C4-2B (cell line): ENCODE results near the gene CELSR1.

Experiments used
- H3K27ac ChIP-seq: fragments of 450-650 bp; 2 replicates; pipeline ENCODE4 v1.5.1; 2017
- ZFX ChIP-seq: fragments of 450-650 bp; IDR thresholded peaks from 2 replicates; pipeline ENCODE4 v1.6.1; 2017
- TF ChIP-seq, protein P1 (sequence below): fragments of 450-650 bp; conservative IDR thresholded peaks from 2 replicates; pipeline ENCODE4 v1.5.1; 2017; ENCODE audit warnings: mild to moderate bottlenecking

CELSR1 gene

DNA sequence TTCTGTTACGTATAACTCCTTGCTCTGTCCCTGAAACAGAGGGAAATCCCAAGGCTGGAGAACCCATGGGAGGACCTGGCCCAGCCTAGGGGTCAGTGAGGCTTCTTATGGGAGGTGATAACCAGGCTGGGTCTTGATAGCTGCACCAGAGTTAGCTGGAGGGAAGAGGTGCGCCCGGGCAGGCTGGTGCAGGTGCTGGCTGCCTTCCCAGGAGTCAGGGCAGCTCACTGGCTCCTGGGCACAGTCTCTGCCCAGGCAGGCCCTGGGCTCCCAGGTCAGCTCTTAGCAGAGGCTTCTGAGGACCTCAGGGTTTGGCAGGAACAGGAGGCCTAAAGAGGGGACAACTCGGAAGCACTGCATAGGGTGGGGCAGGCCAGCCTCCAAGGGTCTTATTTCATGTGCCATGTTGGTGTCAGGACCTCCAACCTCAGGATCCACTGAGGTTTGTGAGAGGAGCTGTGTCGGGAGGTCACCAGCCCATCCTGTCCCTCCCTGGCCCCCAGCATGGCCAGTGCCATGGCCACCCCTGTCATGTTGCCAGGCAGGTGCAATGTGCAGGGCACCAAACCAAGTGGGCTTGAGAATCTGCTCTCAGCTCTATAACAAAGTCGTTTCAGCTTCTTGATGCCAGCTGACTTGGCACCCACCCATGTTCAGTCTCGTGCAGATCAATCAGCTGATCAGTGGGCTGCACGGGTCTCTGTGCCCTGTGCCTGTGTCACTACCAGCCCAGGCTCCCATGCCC lies 20.5 kb upstream of the CELSR1 start:
- no peak for TF ChIP-seq ZFX
- TF ChIP-seq, protein P1, sequence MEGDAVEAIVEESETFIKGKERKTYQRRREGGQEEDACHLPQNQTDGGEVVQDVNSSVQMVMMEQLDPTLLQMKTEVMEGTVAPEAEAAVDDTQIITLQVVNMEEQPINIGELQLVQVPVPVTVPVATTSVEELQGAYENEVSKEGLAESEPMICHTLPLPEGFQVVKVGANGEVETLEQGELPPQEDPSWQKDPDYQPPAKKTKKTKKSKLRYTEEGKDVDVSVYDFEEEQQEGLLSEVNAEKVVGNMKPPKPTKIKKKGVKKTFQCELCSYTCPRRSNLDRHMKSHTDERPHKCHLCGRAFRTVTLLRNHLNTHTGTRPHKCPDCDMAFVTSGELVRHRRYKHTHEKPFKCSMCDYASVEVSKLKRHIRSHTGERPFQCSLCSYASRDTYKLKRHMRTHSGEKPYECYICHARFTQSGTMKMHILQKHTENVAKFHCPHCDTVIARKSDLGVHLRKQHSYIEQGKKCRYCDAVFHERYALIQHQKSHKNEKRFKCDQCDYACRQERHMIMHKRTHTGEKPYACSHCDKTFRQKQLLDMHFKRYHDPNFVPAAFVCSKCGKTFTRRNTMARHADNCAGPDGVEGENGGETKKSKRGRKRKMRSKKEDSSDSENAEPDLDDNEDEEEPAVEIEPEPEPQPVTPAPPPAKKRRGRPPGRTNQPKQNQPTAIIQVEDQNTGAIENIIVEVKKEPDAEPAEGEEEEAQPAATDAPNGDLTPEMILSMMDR, result no peak
- H3K27ac ChIP-seq, result no peak overlapping the region

- TF ChIP-seq, protein P1, result no peak
- TF ChIP-seq ZFX, result no peak
- no peak overlapping the region for H3K27ac ChIP-seq
These were observed 19.4 kb upstream of the CELSR1 start for GRCh38 chr22:46556775-46557174.

DNA sequence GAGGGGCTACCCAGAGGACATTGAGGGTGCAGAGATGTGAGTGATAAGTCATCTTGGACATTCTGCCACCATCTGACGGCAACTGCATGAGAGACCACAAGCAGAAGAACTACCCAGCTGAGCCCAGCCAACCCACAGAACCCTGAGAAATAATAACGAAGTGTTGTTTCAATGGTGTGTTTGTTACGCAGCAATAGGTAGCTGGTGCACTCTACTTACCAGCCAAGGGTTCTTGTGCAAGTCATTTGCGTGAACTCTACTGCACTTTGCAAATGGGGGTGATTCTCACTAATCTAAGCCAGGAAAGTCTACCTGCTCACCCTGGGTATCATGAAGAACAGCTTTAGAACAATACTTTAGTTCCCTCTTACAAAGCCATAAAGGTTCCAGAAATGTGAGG lies 15.8 kb upstream of the CELSR1 start:
- H3K27ac ChIP-seq, result no peak overlapping the region
- TF ChIP-seq, protein P1, result no peak
- TF ChIP-seq ZFX, result no peak

DNA sequence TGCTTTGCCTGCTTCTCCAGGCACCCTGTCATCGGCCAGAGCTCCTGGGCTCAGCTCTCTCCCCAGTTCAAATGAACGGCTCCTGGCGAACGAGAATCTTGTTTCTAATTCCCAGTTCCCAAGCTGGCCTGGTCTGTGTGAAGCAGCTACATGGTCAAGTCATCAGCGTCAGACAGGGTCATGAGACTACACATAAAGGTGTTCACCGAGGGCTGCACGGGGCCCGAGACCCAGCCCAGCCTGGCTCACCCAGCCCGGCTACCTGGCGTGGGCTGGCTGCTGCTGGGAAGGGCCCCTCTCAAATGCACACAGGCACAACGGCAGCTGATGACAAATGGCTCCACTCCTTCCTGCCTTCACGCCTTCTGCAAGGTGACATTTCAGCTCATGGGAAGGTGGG lies 14.6 kb upstream of the CELSR1 start:
- no peak for TF ChIP-seq ZFX
- TF ChIP-seq, protein P1, result no peak
- H3K27ac ChIP-seq, result no peak overlapping the region

- H3K27ac ChIP-seq, result no peak overlapping the region
- TF ChIP-seq ZFX, result no peak
- TF ChIP-seq, protein P1, result no peak
These were observed 13.9 kb upstream of the CELSR1 start for GRCh38 chr22:46551321-46551720.

GRCh38 chr22:46549971-46550641 lies 12.7 kb upstream of the CELSR1 start:
- no peak overlapping the region for H3K27ac ChIP-seq
- TF ChIP-seq, protein P1, result no peak
- no peak for TF ChIP-seq ZFX

DNA sequence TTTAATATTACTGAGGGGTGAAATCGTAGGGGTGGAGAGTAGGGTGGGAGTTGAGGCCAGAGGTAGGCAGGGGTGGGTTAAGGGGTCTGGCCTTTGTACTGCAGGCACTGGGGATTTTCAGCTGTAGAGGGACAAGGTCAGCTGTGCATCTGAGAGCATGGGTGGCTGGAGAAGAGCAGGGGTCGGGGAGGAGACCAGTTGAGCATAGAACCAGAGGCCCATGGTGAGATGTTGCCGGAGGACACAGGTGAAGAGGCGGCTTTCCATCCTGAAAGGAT lies 12.1 kb upstream of the CELSR1 start:
- TF ChIP-seq, protein P1, result no peak
- TF ChIP-seq ZFX, result no peak
- H3K27ac ChIP-seq, result no peak overlapping the region
